GM18858 (cell line): ENCODE results near the gene S100A16.
A peak's percentile ranks its signal among the peaks of the same experiment; 100 is the strongest.

Source experiments
- ATAC-seq: cut with Tn5 transposase; IDR thresholded peaks from one replicate; pipeline ENCODE4 v1.9.1; 2021; ENCODE audit not compliant: unreplicated experiment

Gene S100A16

DNA sequence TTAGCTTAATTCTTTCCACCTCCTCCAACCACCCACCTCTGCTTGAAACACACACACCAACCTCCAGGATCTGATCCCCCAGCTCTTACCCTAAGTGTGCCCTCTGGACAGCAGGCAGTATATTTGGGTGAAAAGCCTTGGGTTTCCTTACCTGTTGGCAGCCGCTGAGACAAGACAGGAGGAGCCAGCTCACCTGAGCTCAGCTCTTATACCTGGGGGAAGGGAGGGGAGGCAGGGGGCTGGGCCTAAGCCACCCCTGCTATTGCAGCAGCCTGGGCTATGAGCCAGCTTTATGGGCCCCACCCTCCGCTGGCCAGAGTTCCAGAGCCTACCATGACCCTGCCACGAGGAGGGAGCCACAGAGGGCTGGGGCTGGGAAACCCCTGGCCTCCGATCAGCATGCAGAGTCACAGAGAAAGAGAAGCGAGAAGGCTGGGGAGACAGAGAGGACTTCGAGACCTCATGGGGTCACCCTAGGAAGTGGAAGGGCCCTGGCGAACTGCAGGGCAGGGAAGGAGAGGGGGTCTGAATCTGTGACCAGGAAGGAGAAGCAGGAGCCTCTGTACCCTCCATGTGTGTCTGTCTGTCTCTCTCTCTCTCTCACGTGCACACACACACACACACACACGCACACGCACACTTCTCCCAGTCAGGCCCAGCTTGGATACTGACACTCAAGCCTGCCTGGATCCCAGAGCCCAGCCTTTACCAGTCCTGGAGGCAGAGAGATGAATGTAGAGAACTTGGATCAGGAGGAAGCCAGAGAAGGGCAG, 3.4 kb upstream of the S100A16 start, which contains the start of gene S100A14:
S100A14 (minus strand) TSS at position 182 of the 773 bp plus-strand sequence. CDS start 467 bp downstream, outside the sequence.
- no peak for ATAC-seq

DNA sequence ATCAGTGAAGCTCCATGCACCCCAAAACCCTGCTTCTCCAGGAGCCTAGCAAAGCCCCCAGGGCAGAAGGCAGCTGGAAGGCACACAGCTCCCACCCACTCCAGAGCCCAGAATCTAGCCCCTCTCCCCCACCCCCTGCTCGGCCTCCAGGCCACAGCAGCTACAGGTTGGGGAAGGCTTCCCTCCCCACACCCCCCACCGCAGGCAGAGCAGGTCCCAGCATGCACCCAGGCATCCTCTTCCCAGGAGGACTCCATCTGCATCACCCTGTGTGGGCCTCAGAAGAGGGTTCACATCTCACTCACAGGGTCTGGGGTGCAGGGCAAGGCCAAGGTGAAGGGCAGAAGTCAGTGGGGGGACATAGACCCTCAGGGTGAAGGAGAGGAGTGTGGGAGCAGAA, 2.5 kb upstream of the S100A16 start:
- no peak for ATAC-seq

DNA sequence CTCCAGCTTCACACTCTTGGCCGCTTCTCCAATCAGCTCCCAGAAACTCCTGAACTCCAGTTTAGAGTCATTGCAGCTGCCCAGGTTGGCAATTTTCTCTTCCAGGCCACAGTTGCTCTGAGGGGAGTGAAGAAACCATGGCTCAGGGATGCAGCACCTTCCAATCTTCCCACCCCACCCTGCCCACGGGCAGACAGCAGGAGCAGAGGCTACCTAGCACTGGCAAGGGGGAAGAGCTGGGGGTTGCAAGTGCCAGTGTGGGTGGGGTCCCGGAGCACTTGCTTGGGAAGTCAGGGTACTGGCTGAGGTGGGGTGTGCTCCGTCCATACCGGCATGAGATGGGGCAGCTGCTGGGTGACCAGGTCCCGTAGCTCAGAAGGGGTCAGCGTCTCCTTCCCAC, 2.0 kb upstream of the S100A16 start:
- no peak for ATAC-seq

DNA sequence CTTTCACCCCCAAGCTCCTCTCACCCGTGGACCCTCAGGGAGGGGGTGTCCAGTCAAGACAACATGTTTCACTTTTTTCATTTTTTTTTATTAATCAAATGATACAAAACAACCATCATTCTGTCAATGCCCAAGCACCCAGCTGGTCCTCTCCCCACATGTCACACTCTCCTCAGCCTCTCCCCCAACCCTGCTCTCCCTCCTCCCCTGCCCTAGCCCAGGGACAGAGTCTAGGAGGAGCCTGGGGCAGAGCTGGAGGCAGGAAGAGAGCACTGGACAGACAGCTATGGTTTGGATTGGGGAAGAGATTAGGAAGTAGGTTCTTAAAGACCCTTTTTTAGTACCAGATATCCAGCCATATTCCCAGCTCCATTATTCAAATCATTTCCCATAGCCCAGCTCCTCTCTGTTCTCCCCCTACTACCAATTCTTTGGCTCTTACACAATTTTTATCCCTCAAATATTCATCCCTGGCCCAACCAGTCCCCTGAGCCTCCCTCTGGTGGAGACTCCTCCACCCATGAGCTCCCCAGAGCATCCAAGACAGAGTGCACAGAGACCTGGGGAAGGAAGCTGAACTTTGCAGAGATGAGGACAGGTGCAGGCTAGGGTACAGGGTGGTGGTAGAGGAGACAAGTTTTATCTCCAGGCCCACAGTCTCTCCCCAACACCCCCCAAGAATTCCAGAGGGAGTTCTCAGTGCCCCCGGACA, 1.4 kb upstream of the S100A16 start:
- ATAC-seq: no peak

DNA sequence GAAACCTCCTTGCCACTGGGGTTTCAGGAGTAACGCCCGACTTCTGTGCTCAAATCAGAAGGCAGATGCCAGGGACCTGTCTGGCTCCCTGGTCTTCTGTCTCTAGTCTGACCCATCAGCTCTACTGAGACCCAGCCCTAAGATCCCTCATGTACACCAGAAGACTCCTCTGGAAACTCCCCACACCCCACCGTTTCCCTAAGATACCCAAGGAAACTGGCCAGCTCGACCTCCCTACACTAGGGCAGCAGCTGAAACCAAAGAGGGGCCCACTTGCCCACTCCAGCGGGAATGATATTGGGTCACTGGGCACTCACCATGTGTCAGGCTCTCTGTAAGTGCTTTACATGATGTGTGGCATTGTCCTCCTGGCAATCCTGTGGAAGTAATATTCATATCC, 469 bp upstream of the S100A16 start:
- ATAC-seq: no peak

DNA sequence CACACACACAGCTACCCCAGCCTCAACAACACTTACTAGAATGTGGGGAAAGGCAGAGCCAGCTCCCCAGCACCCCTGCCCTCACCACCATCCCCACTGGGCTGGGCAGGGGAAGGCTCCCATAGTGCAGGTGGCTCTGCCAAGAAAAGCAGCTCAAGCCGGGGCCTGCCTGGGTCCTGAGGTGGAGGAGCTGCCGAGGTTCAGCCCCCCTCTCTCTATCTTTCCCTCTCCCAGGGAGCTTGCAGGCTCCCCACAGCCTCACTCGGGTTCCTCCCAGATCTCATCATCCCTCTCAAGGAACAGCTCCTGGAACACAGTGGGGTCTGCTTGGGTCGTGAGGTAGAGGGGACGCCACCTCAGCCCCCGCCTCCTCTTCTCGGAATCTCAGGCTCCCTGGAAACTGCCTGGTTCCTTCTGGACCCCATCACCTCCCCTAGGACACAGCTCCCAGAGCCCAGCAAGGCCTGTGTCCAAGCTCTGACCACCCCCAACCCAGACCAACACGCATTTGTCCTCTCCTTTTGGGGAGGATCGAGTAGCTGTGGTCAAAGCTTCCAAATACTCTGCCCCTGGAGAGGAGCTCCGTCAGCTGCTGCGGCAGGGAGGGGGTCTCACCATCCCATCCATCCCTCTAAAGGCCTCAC, 704 bp downstream of the S100A16 start:
- ATAC-seq: no peak

DNA sequence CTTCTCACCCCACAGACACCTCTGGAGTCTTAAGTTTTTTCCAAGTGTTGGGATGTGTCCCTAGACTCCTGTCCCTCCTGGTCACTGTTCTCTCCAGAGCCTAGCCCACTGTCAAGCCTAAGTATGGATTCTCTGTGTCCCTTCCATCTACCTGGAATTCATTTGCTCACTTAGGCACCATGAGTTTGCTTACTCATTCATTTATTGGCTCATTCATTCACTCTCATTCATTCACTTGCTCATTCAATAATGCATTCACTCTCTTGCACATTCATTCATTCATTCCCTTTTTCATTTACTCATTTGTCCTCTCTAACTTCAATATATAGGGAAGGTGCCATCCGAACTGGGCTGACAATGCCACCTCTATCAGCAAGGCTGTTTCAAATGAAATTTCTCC, 1.6 kb downstream of the S100A16 start:
- ATAC-seq: no peak

DNA sequence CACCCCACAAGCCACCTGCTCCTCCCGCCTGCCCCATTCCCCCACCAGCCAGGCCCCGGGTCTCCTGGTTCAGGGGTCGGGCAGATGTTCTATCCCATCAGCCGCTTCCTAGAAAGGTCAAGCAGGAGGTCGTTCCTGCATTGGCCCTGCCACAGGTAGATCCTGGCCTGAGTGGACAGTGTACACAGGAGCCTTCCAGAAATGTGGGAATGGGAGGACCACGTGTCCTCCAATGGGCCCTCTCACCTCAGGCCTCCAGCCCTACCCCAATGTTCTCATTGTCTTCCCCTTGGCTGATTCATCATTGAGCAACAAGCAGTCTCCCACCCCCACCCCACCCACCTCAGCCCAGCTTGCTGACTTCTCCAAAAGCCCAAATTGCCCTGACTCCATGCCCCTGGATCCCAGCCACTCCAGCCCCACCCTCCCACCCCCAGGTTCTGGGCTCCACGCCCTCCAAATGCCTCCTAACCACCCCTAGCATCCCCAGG, 2.1 kb downstream of the S100A16 start:
- no peak for ATAC-seq

DNA sequence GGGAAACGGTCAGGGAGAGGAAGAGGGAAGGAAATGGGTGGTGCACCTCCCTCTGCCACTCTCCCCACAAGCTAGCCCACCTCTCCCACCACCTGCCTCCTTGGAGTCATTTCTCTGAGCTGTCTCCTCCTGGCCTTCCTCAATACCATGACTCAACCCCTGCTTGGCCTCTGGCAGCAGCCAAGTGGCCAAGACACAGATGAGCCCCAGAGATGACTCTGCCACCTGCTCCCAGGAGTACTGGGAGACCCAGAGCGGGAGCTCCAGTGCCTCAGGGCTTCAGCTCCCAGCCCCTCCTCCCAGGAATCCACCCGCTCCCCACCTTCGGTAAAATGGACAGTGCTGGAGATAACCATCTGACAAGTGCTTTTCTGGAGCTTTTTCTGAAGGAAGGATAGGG, 2.6 kb downstream of the S100A16 start:
- ATAC-seq: no peak

DNA sequence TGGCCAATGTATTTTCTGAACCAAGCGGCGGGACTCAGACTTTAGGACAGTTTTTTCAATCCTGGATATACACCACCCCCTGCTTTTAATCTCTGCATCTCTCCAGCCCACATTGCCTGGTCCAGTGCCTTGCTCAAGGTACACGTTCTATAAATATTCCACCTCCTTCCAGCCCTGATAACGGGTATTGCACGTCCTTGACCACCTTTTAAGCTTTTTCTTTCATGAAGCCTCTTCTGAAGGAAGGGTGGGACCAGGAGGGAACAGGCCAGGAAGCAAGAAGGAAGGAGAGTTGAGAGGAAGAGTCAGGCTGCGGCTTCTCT, 3.4 kb downstream of the S100A16 start:
- ATAC-seq: no peak

DNA sequence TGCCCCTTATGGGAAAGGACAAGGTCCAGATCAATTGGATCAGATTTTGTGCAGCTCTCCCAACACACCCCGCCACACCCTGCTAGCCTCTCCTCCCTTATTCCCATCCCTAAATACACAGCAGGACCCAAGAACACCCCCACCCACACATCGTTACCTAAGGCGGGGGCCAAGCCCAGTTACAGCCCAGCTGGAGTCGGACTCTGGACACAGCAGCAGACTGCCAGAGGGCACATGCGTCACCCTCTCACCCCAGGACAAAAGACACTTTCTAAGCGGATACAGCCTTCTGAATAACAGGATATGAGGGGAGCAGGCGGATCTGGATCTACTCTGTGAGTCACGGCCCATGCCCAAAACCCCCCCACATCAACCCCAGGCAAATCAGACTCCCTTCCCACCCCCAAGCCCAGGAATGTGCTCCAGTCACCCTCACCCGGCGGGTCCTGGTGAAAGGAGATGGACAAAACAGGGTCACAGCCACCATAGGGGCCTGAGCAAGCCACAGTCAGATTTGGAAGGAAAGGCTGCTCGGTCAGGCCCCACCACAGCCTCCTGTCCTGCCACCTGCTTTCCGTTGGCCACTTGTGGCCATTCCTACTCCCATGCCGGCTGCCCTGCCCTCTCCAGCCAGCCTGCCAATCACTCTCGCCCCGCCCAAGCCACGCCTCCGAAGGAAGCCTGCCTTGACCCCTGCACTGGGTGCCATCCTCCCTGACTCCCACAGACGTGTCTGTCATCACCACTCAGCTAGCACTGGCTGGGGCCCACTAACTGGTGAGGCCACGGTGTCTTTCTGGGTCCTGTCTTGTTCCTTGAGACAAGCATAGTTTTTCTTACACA, 4.0 kb downstream of the S100A16 start:
- no peak for ATAC-seq

DNA sequence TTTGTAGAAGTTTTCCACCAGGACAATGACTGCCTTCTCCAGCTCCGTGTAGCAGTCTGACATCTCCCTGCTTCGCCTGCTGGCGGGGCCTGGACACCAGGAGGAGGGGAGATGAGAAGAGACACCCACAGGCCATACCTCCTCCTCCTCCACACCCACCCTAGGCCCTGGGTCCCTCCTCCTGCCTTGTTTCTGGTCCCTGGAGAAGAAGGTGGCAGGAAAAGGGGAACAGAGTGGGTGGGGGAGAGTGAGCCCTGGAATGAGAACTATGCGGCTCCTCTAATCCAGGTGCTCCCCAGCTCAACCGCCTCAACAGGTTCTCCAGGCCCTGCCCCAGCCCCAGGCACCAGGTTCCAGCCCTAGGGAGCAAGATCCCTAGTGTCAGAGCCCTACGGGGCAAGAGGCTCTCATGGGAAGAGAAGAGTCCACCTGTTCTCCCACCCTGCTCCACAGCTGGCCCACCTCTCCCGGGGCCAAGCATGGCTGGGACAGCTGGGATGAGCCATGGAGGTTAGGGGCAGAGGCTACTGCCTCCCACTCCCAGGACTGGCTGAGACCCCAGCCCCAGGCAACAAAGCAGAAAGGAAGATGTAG, 4.8 kb downstream of the S100A16 start:
- no peak for ATAC-seq

DNA sequence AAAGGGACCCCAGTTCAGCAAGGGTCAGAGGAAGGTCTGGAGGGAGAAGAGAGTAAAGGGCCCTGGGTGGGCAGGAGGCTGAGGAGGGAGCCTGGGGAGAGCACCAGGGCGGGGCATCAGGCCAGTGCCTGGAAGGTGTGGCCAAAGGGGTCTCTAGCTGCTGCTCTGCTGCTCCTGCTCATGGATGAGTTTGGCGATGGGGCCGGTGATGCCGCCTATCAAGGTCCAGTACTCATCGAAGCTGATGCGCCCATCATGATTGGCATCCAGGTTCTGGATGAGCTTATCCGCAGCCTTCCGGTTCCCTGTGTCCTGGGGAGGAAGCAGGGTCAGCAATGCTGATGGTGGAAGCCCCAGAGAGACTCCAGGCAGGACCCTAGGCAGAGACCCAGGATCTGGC, 5.6 kb downstream of the S100A16 start:
- ATAC-seq: no peak

DNA sequence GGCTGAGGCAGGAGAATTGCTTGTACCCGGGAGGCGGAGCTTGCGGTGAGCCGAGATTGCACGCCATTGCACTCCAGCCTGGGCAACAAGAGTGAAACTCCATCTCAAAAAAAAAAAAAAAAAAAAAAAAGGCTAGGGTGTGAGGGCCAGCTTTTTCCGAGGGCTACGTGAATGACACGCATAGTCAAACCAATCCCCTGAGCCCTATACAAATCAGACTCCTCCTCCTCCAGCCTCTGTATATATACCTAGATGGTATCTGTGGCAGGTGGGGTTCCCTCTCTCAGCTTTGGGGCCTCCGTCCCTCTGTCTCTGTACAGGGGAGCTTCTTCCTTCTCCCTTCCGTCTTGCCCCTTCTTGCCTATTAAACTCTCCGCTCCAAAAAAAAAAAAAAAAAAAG, 6.7 kb downstream of the S100A16 start:
- ATAC-seq: no peak

DNA sequence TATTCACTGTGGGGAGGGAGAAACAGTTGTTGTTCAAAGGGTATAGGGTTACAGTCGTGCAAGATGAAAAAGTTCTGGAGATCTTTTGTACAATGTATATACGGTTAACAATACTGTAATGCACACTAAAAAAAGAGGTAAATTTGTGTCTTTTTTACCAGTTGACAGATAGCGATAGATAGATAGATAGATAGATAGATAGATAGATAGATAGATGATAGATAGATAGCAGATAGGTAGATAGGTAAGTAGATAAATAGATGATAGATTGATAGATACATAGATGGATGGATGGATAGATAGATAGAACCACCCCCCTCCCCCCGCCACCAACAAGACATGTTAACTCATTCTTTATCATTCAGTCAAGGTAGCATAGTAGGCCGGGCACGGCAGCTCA, 10.2 kb downstream of the S100A16 start:
- ATAC-seq: no peak

DNA sequence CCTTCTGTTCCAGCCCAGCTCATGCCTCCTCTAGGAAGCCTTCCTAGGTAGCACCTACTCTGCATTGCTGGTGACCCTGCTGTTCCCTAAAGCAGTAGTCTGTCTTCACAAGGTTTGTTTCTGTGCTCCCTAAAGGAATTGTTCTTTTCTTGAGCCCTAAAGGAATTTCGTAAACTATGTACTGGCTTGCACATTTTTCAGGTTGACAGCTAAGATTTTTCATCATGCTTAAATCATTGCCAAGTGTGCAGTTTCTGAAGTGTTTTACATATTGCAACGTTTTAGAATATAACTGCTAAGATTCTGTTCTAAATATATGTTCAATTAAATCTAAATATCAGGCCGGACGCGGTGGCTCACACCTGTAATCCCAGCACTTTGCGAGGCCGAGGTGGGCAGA, 13.1 kb downstream of the S100A16 start:
- ATAC-seq: no peak

DNA sequence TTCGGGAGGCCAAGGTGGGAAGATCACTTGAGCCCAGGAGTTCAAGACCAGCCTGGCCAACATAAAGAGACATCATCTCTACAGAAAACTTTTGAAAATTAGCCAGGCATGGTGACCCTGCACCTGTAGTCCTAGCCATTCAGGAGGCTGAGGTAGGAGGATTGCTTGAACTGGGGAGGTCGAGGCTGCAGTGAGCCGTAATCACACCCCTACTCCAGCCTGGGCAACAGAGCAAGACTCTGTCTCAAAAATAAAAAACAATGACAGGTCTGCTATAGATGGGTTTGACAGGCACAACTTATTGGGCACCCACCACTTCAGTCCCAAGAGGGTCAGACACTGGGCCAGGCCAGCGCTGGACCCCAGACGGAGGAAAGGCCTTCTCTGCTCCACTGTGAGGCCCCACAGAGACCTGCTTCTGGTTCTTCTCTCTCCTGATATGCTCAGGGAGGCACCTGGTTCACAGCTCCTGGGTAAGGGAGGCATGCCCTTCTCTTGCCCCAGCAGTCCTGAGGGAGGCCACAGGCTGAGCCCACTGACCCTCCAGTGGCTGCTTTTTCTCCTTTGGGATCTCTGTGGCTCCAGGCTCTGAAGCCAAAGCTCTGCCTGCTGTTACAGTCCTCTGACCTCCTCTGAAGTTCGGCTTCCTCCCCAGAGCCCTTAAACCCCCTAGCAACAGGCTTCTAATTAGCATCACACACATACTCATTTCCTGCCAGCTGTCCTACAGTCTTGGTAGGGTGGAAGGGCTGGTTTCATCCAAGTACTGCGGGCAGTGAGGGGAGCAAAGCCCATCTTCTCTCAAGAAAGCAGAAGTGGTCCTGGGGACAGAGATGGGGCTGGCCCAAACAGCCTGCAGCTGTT, 14.4 kb downstream of the S100A16 start:
- ATAC-seq: peak; percentile 95

DNA sequence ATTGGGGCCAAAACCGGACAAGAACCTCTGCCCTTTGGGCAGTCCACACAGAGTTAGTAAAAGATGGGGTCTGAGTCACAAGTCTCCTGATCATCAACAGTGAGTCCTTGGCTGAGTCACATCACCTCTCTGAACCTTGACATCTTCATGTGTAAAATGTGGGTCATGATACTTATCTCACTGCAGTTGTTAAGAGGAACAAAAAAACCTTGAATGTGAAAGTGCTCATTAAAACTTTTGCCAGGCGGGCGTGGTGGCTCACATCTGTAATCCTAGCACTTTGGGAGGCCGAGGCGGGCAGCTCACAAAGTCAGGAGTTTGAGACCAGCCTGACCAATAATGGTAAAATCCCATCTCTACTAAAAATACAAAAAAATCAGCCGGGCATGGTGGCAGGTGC, 15.7 kb downstream of the S100A16 start:
- ATAC-seq: no peak

DNA sequence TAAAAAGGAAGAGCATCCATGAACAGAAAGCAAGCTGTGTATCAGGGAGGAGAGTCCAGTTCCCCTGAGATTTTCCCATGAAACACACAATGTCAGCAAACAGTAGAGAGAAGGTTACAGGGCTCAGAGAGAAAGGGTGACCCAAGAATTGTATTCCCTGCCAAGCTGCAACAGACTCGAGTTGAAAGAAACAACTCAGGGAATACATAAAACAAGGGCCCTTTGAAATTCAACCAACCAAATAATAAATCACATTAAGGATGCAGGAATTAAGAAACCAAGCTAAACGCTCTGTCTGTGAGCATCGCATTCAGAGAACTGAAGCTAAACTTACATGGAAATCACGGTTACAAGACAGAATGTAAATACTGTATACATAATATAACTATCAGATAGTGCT, 20.2 kb downstream of the S100A16 start:
- ATAC-seq: no peak

DNA sequence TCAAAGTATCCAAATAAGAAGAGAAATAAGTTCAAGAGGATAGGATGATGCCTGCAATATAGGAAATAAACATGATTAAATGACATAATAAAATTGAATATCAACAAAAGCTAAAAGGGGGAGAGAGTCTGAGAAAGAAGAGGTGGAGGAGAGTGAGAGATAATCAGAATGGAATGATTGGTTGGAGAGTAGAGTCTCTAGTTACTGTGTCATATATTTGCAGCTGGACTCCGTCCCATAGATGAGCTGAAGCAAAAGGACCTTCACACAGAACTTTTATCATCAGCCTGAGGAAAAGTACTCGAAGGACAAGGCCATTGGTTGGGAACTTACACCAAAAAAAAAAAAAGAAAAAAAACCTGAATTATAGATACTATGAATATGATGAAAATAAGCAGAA, 24.5 kb downstream of the S100A16 start:
- no peak for ATAC-seq
